ELR (cell line): Measurements from ENCODE around the gene RANBP3L.
A peak's percentile ranks its signal among the peaks of the same experiment; 100 is the strongest.

Experiments used
- DNase-seq: peaks from one replicate; pipeline ENCODE4 v3.0.0-alpha.2; 2015; ENCODE audit warnings: low read depth

RANBP3L gene

DNA sequence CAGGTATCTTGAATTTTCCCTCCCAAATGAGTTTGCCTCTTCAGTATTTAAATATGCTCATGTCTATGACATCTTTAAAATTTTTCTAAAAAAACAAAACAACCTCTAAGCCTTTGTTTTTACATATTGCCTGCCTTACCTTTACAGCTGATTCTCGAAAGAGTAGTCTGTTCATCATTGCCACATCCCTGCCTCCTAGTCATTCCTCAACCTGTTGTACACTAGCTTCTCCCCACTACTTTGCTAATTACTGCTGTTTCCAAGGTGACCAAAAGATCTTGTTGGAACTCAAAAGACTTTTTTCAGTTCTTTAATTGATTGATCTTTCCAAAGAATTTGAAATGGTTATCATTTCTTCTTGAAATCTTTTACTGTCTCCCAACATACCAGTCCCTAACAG, 58.0 kb downstream of the RANBP3L start:
- no peak for DNase-seq

DNA sequence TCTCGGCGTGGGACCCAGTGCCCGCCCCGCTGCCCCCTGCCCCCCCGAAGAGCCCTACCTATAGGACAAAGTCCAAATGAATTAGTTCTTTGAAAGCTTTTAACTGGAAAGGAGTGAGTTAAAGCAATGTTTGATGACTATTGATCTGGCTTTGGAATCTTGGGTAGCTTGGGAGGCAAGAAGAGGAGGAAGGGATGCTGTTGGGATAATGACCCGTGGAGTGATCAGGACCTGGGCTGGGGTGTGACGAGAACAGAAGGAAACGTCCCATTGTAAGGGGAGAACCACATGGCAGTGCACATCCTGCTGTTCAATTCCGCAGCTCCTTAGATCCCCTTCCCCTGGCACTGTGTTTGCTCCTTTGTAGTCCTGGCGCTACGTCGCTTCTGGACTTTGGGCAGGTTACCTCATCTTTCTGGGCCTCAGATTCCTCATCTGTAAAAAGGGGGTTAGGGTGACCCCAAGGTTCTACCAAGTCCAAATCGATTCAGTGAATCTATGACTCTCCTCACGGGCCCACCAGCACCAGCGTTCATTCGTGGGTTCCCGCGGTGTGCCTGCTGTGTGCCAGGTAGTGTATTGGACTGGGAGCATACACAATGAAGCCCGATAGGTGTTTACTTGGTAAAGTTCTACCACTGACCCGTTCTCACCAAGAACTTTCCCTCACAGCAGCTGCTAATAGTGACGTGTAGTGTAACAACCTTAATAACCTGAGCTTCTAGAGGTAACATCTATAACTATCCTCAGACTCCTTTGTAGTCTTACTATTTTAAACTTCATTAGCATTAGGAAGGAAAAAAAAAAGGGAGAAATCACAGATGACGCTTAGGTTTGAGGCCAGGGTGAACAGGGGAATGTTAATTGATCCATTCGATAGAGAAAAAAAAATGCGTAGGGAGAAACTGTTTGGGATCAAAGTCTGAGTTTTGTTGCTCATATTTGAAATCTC, 58.9 kb downstream of the RANBP3L start:
- DNase-seq: no peak

DNA sequence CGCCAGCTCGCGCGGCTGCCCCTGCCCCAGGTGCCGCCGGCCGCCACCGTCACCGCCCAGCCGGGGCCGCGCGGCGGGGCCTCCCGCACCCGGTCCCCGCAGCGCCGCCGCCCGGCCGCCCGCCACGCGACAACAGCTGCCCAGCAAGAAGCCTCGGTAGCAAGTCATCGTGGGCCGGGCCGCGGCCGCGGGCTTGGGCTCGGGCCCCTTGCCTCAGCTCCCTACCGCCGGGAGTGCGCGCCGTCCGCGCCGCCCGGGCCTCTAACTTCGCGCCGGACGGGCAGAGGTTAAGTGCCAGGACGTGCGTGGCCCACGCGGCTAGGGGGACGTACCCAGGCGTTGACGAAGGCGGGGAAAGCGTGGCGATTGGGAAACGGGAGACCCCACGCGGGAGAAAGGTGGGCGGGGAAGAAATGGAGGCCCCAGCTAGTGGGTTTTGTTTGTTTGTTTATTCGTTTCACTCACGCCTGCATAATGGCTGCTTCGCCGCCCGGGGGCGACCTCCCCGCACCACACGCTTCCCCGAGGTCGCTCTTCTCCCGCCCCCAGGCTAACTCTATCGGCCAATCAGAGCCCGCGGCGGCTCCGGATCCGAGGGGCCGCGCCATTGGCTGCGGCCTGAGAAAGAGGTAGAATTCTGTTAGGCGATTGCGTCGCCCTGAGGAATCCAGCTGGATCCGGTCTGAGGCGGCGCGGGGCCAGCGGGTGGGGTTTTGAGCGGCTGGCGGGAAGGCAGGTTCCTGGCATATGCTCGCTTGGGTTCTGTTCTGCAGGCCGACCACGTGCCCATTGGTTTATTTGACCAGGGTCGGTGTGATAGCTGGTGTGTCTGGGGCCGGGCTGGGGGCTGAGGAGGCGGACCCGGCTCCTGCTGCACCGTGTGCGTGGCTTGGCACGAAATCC, 59.8 kb downstream of the RANBP3L start, which contains the start of gene NADK2:
NADK2 (minus strand) TSS at position 295 of the 903 bp plus-strand sequence; CDS start at position 168, 127 bp downstream.
- peak; percentile 95 for DNase-seq

DNA sequence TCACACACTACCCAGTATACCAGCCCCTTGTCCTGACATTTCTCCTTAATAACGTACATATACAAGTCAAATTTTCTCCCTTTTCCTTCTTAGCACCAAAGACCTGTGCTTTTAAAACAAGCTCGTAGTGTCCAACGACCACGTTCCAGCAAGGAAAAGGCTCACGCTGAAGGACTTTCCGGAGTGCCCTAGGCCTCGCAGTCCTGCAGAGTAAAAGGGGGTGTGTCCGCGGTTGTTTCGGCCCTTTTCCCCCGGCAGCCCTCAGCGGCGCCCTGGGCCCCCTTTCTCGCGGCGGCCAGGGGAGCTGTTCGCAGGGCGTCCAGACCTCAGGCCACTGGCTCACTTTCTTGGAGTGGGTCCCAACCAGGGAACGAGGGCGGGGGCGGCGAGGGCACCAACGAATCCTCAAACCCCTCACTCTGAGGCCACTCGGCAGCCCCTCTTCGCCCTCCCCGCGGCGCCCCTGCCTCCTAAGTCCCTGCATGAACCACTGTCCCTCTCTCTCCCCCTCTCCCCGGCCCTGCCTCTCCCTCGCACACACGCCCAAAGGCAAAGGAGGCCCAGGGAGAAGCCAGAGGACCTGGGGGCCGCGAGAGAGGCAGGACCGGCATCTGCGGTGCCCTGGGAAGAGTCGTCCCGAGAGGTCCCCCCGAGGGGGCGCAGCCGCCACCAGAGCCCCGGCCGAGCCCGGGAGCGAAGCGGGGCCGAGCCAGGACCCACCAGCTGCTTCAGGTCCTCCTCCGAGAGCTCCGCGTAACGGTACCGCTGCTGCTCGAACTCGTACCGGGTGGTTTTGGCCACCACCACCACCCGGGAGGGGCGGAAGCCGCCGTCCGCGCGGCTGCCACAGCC, 60.7 kb downstream of the RANBP3L start:
- peak; percentile 82 for DNase-seq

DNA sequence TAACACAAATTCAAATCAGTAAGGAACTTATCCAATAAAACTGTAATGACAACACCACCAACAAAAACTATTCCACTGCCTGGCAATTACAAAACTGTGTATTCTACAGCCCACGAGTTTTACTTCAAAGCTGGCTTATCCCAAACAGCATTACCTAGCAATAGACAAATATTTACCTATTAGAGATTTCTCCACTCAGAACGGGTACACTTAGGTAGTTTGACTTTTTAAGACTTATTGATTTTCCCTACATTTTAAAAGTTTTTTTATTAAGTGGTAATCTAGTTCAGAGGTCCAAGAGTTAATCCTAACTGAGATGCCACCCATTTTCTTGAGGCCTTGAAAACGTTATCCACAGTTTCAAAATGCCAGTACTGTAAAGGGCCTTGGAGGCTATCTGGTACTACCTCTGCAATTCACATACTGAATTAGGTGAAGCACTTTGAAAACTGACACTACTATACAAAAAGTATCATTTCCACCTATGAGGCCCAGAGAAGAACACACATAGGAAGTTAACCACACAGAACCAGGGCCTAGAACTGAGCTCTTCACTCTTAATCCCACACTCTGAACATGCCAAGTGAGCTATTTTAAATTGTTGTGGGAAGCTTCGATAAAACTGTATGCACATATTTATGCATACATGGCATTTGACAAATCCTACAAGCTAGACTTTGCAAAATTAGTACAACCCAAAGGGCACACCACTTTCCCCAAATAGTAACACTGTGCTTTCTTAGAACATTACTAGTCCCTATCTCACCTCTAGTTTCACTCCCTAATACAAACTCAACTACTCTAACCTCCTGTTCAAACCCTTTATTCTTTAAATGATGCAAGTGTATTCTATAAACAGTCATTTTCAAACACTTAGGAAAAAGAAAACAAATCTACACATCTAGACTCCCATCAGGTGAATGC, 62.1 kb downstream of the RANBP3L start:
- DNase-seq: no peak

DNA sequence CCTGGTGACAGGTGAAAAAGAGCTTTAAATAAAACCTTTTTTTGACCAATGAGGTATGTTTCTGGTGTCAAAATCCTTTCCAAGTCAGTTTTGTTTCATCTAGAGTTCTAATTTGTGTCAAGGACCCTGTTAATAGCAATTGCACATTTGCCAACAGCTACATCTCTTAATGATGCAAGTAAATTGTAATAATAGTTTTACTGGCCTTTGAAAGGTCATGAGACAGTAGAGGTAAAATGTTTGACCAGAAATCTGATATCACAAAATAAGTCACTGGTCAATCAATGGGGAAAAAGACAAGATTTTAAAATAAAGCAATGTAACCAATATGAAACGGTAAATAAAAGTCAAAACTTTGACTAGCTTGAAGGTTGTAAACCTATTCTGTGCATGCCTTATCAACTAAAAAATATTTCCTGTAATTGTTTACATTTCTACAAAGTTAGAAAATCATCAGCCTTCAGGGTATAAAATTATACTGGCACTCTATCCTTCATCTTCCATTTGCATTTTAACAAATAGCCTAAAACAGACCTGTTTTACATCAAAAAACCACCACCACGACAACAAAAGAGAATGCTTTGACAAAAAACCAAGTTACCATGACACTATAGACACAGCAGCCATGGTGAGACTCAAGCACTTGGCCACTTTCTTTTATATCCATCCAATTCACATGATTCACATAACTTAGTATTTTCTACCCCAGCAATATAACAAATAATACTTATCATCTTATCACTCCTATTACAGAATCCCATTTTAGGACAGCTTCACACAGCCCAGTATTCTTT, 63.0 kb downstream of the RANBP3L start:
- no peak for DNase-seq

DNA sequence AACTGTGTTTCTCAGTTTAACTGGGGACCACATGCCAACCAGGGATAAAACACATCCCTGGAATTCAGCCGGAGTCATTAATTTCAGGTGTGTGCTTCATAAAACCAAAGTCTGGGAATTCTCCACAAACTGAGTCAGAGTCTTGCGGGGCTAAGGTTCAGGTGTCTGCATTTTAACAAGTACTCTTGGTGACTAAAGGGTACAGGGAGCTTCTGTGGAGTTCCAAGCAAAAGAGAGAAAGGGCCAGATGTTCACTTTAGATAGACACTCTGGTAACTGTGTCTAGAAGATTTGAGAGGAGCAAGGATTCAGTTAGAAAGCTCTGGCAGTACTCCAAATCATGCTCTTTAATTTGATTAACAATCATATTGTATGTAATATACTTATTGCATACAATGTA, 64.0 kb downstream of the RANBP3L start:
- DNase-seq: no peak

DNA sequence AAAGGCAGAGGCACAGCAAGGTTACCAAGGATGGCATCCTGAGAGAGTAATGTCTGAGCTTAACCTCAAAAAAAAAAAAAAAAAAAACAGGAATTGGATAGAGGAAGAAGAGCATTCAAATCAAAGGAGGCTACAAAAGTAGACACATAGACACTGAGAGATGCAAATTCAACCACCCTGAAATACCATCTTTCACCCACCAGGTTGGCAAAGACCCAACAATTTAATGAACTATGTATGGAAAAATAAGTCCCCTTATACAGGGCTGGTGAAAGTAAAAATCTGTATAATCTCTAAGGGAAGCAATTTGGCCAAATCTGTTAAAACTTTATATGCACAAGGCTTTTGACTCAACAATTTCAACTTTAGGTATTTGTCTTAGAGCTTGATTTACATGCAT, 64.9 kb downstream of the RANBP3L start:
- DNase-seq: no peak

DNA sequence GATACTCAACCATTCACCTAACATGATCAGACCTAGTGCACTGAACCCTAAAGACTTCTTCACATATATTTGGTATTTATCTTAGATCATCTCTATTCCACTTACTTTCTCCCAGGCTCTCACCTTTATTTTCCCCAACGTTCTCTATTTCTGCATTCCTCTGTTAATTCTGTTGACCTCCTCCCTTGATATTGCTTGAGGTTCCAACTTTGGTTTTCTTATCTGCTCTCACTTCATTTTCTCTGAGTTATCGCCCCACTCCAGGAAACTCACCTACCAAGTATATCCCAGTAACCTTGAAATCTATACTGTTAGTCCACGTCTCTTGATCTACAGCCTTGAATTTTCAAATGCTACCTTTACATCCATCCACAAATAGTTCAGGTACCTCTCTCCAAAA, 69.2 kb downstream of the RANBP3L start:
- no peak for DNase-seq

DNA sequence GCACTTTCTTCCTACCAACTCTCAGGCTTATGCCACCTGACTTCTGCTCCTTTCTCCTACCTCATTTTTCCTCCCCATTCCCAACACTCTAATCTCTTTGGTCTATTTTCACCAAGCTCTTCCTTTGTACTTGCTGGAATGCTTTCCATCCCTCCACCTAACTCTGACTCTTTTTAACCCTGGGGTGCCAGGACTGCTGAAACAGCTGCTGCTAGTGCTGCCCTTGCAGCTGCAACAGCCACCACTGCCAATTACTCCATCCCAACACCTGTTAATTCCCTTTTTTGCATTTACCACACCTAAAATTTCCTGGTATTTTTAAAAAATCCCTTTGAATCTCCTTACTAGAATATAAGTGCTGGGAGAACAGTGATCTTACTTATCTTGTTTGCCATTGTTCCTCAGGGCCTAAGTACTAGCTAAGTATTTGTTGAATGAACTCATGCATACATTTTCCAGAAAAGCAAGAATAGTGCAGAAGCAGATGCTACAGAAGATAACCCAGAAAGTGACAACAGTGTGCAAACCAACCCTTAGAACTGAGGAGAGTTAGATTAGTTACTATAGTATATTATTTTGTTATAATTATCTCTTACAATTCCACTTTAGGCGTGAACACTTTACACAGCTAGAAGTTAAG, 71.4 kb downstream of the RANBP3L start:
- DNase-seq: no peak

DNA sequence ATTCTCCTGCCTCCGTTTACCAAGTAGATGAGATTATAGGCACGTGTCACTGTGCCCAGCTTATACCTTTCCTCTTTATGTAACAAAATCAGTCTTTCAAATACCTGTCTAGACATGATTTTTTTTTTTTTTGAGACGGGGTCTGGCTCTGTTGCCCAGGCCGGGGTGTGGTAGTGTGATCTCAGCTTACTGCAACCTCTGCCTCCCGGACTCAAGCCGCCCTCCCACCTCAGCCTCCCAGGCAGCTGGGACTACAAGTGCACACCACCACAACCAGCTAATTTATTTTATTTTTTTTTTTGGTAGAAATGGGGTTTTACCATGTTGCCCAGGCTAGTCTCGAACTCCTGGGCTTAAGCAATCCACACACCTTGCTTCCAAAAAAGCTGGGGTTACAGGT, 73.2 kb downstream of the RANBP3L start:
- no peak for DNase-seq

DNA sequence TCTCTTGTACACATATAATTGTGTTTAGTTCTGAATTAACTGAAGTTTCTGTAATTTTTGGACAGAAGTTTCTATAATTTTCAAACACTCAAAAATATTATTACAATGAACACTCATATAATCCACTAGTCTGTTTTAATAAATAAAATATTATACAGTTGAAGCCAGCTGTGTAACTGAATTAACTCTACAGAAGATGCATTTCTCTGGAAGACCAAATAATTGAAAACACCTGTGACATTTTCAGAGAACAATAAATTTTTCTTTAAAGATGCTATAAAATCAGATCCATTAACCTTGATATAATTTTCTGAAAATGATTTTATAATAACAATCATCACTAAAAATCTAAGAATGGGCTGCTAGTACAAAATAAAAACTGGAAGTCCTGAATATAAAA, 74.7 kb downstream of the RANBP3L start:
- DNase-seq: no peak

DNA sequence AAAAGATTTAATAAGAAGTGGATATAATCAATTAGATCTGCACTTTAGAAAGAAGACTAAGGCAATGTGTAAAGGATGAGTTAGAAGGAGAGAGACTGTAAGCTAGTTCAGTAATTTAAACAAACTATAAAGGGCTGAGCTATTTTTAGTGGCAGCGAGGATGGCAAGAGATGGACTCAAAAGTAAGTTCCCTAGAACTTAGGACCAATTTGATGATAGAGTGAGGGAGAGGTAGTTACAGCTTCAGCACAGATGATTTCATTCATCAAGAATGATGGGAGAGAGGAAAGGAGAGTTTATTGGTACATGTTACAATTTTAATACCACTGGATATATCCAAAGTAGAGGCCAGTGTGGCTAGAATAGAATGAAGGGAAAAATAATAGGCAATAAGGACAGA, 79.1 kb downstream of the RANBP3L start:
- DNase-seq: no peak

DNA sequence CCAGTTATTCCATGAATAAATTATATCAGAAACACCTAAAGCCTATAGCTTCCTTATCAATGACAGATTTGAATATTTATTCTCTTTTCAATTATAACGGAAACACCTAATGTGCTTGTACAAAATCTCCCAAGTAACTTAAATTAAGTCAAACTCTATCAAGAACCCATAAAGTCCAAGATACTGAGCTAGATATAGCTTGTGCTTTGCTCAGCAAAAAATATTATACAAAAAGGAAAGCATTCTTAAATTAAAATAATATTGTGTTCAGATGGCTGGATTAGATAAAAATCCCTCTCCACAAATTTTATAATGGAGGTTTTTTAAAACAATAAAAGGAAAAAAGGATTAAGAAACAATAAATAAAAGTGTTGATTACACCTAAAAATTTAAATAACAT, 83.7 kb downstream of the RANBP3L start:
- no peak for DNase-seq

DNA sequence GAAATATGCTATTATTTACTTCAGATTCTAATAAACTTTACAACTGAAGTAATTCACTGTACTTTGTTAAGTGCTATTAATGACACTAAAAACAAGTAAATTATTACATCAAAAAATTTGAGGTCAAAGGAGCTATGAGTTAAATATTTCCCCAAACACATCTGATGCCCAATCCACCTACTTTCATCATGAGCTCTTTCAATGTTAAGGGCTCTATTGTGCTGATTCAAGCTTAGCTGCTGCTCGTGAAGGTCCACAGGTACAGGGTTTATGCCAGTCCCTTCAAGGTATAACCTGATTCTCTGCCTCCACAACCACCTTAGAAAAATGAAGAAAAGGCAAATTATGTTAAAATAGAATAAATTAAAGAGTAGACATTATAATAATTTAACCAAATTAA, 84.1 kb downstream of the RANBP3L start:
- DNase-seq: no peak

DNA sequence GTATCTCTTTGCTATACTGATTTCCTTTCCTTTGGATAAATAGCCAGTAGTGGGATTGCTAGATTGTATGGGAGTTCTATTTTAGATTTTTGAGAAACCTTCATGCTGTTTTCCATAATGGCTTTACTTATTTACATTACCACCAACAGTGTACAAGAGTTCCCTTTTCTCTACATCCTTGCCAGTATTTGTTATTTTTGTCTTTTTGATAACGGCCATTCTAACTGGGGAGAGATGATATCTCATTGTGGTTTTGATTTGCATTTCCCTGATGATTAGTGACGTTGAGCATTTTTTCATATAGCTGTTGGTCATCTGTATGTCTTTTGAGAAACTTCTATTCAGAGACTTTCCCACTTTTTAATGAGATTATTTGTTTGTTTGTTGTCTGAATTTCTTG, 85.8 kb downstream of the RANBP3L start:
- DNase-seq: no peak

DNA sequence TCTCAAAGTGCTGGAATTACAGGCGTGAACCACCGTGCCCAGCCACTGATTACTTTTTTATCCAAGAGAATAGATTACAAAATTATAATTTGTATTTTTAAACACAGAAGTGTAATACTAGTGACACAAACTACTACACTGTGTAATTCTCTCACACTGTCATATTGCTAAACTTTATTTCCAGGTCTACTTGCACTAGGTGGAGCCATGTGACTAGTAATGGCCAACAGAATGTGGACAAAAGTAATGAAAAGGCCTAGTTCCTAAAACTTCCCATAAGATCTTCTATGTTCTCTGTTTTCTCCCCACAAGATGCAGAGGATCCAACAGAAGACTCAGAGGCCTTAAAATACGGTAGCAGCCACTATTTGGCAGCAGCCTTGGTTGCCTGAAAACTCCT, 87.3 kb downstream of the RANBP3L start:
- no peak for DNase-seq

DNA sequence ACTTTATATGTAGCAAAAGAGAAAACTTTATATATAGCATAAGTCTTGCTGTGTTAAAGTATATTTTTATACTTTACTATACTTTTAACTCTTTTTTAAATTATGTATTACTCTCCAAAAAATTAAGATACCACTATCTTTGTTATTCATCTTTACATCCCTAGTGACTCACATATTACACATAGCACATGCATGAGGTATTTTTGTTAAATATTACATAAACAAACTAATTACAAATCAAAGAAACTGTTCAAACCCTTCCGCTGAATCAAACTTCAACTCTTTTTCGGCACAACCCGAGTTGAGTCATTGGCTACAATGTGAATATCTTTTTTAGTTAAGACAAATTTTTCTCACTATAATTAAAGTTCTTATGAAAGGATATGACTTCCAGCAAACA, 92.0 kb downstream of the RANBP3L start:
- DNase-seq: peak; percentile 80

DNA sequence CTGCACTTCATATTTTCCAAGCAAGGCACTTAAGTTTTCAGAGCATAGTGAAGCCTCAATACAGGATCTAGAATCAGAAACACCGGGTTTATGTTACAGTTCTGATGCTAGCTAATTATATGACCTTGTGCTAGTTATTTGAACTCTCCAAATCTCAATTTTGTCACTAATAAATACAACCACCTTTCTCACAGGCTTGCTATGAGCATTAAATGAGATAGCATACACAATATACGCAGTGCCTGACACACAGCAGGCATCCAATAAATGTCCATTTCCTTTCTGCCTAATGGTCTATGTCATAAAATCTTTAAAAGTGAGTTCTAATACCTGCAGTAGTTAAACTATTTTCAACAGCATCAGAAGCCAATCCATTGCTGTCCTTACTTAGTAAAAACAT, 92.9 kb downstream of the RANBP3L start:
- no peak for DNase-seq
